ENCODE results near the gene GRM7.

DNA sequence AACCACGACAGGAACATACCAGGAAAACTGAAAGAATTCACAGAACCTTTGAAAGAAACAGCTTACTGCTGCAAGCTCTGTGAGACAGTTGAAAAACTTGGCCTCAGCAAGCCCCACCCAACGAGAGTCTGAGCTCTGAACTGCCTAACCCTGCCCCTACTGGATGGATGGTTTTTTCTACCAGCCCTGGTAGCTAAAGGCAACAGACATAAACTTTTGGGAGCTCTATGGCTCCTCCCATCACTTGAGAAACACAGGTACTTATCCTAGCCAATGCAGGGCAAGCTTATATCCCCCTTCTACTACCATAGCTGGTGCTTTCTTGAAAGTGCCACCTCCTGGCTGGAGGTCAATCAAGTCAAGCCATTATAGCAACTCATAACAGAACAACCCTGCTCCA is 471.8 kb downstream of the GRM7 start:
- no peak for TF ChIP-seq POLR2A (IDR thresholded peaks at IDR 0.05)
- TF ChIP-seq, protein P1, sequence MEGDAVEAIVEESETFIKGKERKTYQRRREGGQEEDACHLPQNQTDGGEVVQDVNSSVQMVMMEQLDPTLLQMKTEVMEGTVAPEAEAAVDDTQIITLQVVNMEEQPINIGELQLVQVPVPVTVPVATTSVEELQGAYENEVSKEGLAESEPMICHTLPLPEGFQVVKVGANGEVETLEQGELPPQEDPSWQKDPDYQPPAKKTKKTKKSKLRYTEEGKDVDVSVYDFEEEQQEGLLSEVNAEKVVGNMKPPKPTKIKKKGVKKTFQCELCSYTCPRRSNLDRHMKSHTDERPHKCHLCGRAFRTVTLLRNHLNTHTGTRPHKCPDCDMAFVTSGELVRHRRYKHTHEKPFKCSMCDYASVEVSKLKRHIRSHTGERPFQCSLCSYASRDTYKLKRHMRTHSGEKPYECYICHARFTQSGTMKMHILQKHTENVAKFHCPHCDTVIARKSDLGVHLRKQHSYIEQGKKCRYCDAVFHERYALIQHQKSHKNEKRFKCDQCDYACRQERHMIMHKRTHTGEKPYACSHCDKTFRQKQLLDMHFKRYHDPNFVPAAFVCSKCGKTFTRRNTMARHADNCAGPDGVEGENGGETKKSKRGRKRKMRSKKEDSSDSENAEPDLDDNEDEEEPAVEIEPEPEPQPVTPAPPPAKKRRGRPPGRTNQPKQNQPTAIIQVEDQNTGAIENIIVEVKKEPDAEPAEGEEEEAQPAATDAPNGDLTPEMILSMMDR (IDR thresholded peaks at IDR 0.05) = no peak
